ENCODE measurements around the gene ZDHHC11B.
"Not testable (repeated sequence)": the region's sequence is repeated elsewhere in the genome, so short reads cannot be mapped to it uniquely, and the experiment has no call there.

Gene ZDHHC11B

DNA sequence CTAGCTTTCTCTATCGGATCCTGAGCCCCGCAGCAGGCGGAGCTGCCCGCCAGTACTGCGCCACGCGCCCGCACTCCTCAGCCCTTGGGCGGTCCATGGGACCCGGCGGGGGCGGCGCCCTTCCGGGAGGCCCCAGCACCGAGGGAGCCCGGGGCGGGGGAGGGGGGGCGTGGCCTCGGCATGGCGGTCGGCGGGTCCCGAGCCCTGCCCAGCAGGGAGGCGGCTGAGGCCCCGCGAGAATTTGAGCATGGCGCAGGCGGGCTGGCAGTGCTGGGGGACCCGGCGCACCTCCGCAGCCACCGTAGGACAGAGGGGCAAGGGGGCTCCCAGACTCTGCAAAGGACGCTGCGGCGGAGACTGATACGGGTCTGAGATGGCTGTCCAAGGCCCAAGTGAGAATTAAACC lies 6.8 kb downstream of the ZDHHC11B start:
- peak; percentile 3 for DNase-seq (ENCODE audit: low spot score)

DNA sequence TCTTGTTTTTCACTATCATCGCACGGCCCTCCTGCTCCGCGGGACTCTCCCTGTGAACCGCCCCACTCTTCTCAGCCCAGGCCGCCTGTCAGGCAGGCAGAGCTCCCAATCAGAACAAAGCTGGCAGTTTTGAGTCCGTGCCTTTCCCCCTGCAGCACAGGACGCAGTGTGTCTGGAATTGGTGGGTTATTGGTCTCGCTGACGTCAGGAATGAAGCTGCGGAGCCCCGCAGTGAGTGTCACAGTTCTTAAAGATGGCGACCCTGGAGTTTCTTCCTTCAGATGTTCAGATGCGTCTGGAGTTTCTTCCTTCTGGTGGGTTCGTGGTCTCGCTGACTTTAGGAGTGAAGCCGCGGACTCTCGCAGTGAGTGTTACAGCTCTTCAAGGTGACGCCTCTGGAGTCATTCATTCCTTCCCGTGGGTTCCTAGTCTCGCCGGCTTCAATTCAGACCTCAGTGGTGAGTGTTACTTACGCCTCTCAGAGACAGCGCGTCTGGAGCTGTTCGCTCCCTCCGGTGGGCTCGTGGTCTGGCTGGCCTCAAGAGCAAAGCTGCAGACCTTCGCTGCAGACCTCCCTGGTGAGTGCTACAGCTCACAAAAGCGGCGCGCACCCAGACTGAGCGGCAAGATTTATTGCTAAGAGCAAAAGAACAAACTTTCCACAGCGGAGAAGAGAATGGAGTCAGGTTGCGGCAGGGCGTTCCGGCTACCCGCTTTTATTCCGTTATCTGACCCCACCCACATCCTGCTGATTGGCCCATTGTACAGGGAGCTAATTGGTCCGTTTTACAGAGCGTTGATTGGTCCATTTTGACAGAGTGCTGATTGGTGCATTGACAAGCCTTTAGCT lies 7.4 kb downstream of the ZDHHC11B start:
- DNase-seq (ENCODE audit: low spot score): peak; percentile 10
- TF ChIP-seq, protein P1, sequence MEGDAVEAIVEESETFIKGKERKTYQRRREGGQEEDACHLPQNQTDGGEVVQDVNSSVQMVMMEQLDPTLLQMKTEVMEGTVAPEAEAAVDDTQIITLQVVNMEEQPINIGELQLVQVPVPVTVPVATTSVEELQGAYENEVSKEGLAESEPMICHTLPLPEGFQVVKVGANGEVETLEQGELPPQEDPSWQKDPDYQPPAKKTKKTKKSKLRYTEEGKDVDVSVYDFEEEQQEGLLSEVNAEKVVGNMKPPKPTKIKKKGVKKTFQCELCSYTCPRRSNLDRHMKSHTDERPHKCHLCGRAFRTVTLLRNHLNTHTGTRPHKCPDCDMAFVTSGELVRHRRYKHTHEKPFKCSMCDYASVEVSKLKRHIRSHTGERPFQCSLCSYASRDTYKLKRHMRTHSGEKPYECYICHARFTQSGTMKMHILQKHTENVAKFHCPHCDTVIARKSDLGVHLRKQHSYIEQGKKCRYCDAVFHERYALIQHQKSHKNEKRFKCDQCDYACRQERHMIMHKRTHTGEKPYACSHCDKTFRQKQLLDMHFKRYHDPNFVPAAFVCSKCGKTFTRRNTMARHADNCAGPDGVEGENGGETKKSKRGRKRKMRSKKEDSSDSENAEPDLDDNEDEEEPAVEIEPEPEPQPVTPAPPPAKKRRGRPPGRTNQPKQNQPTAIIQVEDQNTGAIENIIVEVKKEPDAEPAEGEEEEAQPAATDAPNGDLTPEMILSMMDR (IDR thresholded peaks at IDR 0.05; ENCODE audit: extremely low read depth, missing control alignments): no peak

More for the DNA sequence above, 6.8 kb downstream of the ZDHHC11B start:
- TF ChIP-seq, protein P1 (IDR thresholded peaks at IDR 0.05; ENCODE audit: extremely low read depth, missing control alignments): no peak

DNA sequence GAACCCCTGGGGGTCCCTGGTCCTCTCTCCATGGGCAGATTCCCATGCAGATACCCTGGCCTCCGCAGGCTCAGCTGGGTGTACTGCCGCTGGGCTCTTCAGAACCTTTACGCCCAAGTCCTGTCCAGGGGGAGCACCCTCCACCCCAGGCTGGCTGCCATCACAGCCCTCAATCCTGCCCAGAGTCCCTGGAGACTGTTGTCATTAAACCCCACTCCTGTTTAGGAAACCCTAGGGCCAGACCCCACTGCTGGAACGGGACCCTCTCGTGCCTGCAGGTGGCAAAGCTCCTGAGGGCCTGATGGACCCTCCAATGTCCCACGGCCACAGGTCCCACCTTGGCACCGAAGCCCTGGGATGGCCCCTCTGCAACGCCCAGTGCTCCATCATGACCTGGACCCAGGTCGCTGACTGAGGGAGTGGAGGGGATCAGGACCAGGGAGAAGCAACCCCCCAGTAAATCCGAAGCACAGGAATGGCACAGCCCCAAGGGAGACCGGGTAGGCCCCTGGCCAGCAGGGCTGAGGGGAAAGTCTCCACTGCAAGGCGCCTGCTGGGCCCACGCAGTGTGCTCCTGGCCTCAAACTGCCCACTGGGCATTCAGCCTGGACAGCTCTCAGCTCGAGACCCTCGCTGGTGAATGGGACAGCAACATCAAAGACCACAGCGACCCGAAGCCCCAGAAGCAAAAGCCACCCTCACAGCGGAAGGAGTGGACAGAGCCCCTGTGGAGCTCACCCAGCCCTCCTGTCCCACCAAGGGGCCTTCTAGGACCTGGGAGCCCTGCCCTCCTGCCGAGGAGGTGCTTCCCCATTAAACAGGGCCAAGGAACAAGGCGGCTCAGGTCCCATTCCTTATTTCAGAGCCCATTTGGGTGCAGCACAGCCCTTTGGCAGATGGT lies 8.3 kb downstream of the ZDHHC11B start:
- peak; percentile 13 for DNase-seq (ENCODE audit: low spot score)
- TF ChIP-seq, protein P1 (IDR thresholded peaks at IDR 0.05; ENCODE audit: extremely low read depth, missing control alignments): no peak

DNA sequence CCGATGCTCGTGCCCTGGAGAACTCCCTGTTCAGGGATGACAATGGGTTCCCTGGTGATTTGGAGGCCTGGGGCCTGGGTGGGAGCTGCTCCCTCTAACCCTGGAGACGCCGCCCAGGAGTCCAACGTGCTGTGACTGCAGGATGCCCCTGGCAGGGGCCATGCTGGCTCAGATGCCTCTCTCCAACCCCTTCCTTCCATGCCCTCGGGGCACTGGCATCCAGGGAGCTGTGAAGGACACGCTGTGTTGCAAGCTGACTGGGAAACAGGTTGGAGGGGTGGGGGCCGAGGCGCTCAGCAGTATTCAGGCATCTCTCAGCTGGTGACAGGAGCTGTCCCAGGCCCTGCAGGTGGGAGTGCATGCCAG lies 9.0 kb downstream of the ZDHHC11B start:
- DNase-seq (ENCODE audit: low spot score): peak; percentile 11

DNA sequence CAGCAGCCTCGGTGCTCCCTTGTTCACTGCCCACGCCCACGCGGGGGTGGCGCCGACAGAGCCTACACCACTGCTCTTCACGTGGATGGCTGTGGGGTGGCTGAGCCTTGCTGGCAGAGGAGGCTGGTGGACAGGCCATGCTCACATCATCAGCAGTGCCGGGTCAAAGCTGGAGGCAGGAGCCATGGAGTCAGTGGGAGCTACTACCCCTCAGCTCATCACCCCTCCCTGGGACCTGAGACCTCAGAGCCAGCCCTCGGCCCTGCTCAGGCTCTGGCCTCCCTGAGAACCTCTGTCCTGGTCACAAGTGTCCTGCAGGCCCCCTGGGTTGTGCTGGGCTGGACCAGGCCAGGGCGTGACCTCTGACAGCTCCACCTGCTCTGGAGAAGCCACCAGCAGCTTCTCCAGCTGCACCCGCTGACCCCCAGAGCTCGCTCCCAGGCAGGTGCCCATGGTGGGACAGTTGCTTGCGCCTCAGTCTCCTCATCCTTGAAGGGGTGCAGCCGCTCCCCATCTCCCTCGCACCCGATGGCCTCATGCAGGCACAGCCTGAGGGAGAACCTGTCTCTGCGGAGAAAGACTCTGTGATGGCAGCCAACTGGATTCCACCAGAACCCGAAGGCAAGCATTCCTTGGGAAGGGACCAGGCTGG lies 9.5 kb downstream of the ZDHHC11B start:
- peak; percentile 19 for DNase-seq (ENCODE audit: low spot score)

DNA sequence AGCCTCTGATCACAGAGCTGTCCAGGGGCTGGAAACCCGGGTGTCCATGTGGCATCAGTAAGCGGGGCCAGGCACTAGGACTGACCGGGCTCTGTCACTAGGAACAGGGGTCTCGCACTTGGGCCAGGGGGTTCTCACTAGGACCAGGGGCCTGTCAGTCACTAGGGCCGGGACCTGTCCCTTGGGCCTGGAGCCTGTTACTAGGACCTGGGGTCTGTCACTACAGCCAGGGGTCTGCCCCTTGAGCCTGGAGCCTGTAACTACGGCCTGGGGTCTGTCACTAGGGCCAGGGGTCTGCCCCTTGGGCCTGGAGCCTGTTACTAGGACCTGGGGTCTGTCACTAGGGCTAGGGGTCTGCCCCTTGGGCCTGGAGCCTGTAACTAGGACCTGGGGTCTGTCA lies 10.2 kb downstream of the ZDHHC11B start:
- peak; percentile 9 for DNase-seq (ENCODE audit: low spot score)

DNA sequence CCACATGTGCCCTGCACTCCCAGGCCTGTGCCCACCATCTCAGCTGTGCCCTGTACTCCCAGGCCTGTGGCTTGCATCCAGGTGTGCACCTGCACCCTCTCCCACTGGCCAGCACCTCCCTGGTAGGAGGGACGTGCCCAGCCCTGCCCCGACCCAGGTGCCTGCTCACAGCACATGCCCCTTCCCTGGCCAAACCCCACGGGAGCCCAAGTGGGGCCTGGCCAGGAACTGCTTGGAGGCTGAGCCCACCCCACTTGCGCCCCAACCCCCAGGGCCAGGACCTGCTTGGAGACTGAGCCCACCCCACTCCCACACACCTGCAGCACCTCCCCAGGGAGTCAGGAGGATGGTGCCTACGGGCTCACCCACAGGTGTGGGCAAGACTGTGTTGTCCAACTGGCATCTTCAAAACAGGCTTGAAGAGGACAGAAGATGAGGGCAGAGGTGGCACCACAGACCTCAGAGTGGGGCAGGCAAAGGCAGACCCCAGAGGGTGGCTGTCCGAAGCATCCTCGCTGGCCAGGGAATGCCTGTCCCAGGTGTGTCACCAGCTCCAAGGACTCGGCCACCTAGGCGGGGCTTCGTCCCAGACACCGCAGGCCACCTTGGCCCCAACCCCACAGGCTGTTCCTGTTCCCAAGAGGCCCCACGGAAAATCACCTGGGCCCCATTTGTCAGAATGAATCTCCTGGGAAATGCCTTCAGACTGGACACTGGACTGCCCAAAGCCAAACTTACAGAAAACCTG lies 10.8 kb downstream of the ZDHHC11B start:
- TF ChIP-seq, protein P1 (IDR thresholded peaks at IDR 0.05; ENCODE audit: extremely low read depth, missing control alignments): no peak
- DNase-seq (ENCODE audit: low spot score): peak; percentile 15

DNA sequence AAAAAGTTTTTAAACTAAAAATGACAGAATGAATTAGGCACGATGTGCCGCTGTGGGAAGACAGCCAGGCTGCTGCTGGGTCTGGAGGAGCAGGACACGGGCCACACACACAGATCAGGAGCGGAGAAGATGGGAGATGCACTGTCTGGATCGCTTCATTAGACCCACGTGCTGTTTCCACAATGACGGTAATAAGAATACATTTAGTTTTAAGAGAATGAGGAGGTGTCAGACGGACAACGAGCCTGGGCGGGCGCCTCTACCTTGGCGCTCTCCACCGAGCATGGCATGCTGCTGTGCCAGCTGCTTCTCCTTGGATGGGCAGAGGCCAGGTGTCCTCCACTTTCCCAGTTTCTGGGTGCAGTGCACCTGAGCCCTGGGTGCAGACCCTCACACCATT lies 11.6 kb downstream of the ZDHHC11B start:
- peak; percentile 7 for DNase-seq (ENCODE audit: low spot score)

DNA sequence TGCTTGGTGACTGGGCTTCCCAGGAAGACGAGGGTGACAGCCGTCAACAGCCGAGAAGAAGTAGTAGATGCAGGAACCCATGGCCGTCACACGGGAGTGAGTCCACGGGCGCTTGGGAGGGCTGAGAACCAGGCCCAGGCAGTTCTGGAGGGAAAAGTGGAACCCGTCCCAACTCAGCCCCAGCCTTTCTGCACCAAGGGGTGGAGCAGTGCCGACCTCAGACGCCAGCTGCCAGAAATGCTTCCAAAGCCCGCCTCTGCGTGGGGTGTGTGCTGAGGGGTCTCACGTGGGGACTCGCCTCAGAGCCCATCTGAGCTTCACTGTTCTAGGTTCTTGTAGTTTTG lies 12.0 kb downstream of the ZDHHC11B start:
- not testable (repeated sequence) for DNase-seq (ENCODE audit: low spot score)

DNA sequence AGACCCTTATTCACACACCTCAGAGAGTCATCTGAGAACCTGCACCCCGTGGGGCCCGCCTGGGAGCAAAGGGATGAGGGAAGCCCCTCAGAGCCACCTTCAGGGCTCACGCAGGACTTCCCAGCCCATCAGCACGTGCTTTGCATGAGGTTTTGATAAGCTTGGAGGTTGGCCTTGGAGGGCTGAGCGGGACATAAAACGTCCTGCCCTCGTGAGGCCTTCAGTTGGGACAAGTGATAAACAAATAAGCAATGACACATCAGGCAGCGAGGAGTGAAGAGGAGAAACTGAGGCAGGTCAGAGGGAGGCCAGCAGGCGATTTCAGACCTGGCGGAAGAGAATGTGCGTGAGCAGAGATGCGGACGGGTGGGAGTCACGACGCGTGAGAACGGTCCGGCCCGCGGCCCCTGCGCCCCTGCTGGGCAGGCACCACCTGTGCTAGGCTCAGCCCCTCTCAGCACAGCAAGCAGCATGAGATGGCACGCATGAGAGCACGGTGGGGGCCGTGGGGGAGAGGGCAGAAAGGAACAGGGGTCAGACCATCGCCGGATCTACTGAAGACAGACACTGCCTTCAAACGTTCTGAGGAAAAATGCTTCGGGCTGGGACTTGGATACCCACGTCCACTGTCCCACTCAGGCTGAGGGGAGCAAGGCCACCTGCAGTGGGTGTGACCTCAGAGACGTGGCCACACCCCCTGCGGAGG lies 12.5 kb downstream of the ZDHHC11B start:
- not testable (repeated sequence) for DNase-seq (ENCODE audit: low spot score)

DNA sequence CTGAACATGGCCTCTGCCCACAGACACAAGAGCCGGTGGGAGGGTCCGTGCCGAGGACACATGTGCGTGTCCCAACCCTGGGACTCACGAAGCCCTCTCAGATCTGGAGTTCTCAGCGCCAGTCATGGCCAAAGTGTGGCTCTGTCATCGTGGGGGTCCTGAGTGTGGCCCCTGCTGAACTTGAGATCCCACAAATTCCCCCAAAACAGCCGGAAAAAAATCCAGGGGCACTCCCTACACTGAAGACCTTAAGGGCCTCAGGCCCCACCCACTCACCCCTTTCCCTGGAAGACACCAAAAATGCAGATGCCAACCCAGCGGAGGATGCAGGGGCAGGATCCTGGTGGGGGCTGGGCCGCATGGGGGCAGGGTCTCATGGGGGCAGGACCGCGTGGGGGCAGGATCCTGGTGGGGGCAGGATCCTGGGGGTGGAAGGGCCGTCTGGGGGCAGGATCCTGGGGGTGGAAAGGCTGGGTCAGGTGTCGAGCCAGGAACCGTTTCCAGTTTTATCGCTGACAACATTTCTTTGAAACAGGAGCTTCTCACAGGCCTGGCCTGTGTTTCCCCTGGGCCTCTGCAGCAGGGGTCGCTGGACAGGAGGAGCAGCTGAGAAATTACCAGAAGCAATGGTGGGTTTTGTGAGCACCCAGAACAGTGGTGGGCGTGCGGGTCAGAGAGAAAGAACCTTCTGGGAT lies 13.3 kb downstream of the ZDHHC11B start:
- DNase-seq (ENCODE audit: low spot score): peak; percentile 11

DNA sequence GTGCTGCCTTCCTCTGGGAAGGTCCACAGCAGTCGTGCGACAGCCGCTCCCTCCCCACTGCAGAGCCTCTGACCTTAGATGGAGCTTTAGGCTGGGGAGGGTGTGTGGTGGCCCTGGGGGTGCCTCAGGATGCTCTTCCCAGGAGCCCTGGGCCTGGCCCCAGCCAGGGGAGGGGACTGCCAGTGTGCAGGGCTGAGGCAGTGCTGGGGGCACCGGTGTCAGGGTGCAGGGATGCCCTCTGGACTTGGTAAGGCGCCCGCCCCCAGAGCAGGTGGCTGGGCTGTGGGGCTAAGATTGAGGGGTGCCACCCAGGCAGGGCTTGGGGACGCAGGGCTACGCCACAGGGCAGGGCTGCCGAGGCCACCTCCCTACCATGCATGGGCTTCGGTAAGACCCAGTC lies 13.9 kb downstream of the ZDHHC11B start:
- DNase-seq (ENCODE audit: low spot score): peak; percentile 11

DNA sequence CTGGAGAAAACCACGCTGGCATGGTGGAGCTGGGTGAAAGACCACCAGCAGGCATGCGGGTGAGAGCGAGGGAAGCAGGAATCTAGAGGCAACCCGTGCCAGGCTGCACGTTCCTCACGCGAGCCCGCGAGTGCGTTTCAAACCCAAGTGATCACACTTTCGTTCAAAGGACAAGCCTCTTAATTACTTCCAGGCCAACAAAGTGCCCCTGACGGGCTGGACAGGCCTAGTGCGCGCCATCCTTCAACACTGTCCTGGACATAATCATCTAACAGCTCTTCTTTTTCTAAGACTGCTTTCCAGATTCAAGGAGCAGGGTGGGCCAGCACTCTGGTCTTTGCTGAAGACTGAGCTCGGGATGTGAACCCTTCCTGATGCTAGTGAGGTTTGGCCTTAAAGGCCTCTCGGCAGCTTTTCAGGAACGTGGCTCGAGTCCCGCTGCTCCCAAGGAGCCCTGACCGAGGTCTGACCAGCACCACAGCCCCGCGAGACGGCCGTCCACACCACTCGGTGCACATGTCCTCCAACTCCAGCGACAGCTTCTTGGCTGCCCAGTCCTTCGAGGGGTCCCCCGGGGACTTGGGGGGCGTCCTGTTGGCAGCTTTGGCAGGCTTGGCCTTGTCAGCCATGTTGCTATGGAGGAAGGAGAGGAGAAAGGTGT lies 14.9 kb downstream of the ZDHHC11B start:
- not testable (repeated sequence) for DNase-seq (ENCODE audit: low spot score)
